LNCAP (cell line): ENCODE measurements around the gene PRR15L.
A peak's percentile ranks its signal among the peaks of the same experiment; 100 is the strongest.

ENCODE experiments used
- CTCF ChIP-seq: fragments of 450-650 bp; IDR thresholded peaks from 2 replicates; pipeline ENCODE4 v1.5.1; 2017; ENCODE audit warnings: mild to moderate bottlenecking

The PRR15L gene

GRCh38 chr17:47952171-47953021 is 5.3 kb downstream of the PRR15L start:
- no peak for TF ChIP-seq CTCF

DNA sequence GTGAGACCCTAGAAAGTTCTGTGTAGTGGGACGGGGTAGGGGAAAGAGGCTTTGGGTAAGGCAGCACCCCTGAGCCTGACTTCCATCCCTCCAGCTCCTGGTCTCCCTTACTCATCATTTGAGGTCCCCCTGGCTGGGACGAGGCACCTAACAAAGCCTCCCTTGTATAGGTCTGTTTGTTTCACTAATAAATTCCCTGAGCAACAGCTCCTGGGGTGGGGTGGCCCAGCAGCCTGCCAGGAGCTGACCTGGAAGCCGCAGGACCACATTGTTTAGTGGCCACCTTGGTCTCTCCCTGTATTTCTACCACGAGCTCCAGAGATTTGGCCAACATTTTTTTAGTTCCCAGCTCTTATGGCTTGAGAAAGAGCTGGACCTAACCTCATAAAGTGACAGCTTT is 7.2 kb downstream of the PRR15L start:
- no peak for TF ChIP-seq CTCF

DNA sequence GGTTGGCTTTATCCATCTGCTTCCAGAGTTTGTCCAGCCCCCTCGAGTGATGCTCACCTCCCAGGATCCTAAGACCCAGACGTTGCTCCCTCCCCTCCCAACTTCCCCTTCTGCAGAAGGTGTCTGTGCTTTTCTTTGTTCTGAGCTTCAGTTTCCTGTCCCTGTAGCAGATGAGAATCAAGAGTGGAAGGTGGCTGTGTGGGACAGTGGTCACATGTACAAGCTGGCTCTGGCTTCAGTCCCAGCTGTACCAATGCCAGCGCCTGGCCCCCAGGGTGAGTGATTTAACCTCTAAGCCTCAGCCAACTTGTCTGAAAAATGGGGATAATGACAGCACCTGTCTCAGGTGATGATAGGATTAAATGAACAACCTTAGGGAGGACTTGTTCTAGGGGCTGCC is 7.7 kb downstream of the PRR15L start:
- no peak for TF ChIP-seq CTCF

- peak; percentile 91 for TF ChIP-seq CTCF
Observed at GRCh38 chr17:47949197-47949759, 8.4 kb downstream of the PRR15L start.

- TF ChIP-seq CTCF = no peak
Observed at GRCh38 chr17:47948706-47949196, 8.9 kb downstream of the PRR15L start.

DNA sequence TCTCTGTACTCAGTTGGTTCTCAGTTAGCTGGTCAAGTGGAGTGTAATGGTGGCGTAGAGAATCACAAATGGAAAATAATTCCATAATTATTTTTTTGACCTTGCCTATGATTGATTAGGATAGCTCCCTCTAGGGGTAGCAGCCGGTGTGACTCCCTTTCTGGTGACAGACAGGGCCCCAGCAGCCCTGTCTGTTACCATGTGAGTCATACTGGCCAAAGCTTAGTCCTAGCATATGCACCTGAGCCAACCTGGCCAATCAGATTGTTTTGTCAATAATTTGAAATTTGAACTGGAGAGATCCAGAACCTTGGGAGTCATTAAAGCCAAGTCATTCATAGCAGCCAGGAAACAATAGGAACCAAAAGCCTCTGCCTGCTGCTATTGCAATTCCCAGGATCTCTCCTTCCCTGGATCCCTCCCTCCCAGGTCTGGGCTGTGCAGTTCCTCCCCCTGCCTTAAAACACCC is 10.7 kb downstream of the PRR15L start:
- TF ChIP-seq CTCF = peak; percentile 89

- TF ChIP-seq CTCF = no peak
Observed at GRCh38 chr17:47946516-47946915, 11.2 kb downstream of the PRR15L start.
